ENCODE data around the gene MAN1C1.
"Not testable (repeated sequence)": the region's sequence is repeated elsewhere in the genome, so short reads cannot be mapped to it uniquely, and the experiment has no call there.

MAN1C1 gene

DNA sequence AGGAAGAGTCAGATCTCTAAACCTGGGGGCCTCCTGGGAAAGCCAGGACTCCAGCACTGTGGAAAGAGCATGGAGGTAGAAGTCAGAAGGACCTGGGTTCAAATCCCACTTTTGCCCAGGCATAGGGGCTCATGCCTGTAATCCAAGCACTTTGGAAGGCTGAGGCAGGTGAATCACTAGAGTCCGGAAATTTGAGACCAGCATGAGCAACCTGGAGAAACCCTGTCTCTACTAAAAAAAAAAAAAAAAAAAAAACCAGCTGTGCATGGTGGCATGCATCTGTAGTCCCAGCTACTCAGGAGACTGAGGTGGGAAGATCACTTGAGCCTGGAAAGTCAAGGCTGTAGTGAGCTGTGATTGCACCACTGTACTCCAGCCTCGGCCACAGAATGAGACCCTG is 41.4 kb upstream of the MAN1C1 start:
- ATAC-seq (replicated peaks; ENCODE audit: extremely low read depth, poor library complexity, severe bottlenecking) (no peak), DNase-seq (ENCODE audit: low spot score in 2 of 2) (no peak)
- Mint-ChIP-seq H3K4me1 (peaks cover 12% of the 10 kb centered on the region), H3K27ac (ENCODE audit: low read depth) (no peak overlapping the region), H3K27me3 (no peaks in the 10 kb centered on the region), H3K9me3 (no peaks in the 10 kb centered on the region), H3K36me3 (ENCODE audit: insufficient read depth) (no peaks in the 10 kb centered on the region), H3K4me3 (no peak overlapping the region)

- Mint-ChIP-seq H3K27me3 (peaks cover 9% of the 10 kb centered on the region), H3K27ac (ENCODE audit: low read depth) (no peak overlapping the region), H3K4me1 (peaks cover 12% of the 10 kb centered on the region), H3K36me3 (ENCODE audit: insufficient read depth) (no peaks in the 10 kb centered on the region), H3K4me3 (no peak overlapping the region), H3K9me3 (no peaks in the 10 kb centered on the region)
- ATAC-seq (replicated peaks; ENCODE audit: extremely low read depth, poor library complexity, severe bottlenecking) (no peak), DNase-seq (ENCODE audit: low spot score in 2 of 2) (no peak)
These were observed 40.0 kb upstream of the MAN1C1 start for GRCh38 chr1:25576459-25577133.

DNA sequence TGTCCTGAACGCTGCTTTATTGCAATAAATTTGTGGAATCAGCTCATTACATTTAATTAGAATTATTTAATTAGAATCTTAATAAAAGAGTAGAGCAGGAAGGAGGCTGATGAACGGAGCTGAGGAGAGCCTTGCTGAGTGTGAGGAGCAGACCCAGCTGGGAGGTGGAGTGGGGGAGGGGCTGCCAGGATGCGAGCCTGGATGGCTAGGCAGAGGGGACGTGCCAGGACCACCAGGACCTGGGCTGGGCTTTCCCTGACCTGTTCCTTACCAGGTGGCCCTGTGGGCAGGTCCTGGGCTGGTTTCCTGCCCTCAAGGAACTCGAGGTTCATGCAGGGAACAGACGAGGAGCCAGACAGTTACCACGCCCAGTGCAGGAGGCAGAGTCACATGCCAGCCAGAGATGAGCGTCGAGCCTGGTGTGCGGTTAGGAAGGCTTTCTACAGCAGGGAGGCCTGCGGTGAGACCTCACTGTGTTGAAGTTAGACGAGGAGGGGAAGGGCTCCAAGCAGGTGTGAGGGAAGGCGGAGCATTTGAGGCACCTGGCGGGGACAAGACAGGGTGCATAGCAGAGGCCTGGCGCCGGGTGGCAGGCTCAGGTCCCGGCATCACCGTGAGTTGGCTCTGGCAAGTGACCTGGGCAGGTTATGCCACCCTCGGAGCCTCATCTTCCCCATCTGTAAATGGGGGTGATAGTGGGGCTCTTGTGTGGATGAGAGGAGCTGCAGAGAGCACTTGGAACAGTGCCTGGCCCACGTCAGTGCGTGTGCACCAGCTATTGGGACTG is 39.3 kb upstream of the MAN1C1 start:
- DNase-seq (ENCODE audit: low spot score in 2 of 2) (no peak), ATAC-seq (replicated peaks; ENCODE audit: extremely low read depth, poor library complexity, severe bottlenecking) (no peak)
- Mint-ChIP-seq H3K4me3 (no peak overlapping the region), H3K27me3 (peaks cover 9% of the 10 kb centered on the region), H3K4me1 (peaks cover 11% of the 10 kb centered on the region), H3K9me3 (no peaks in the 10 kb centered on the region), H3K27ac (ENCODE audit: low read depth) (peak overlapping the region; percentile 62), H3K36me3 (ENCODE audit: insufficient read depth) (no peaks in the 10 kb centered on the region)

DNA sequence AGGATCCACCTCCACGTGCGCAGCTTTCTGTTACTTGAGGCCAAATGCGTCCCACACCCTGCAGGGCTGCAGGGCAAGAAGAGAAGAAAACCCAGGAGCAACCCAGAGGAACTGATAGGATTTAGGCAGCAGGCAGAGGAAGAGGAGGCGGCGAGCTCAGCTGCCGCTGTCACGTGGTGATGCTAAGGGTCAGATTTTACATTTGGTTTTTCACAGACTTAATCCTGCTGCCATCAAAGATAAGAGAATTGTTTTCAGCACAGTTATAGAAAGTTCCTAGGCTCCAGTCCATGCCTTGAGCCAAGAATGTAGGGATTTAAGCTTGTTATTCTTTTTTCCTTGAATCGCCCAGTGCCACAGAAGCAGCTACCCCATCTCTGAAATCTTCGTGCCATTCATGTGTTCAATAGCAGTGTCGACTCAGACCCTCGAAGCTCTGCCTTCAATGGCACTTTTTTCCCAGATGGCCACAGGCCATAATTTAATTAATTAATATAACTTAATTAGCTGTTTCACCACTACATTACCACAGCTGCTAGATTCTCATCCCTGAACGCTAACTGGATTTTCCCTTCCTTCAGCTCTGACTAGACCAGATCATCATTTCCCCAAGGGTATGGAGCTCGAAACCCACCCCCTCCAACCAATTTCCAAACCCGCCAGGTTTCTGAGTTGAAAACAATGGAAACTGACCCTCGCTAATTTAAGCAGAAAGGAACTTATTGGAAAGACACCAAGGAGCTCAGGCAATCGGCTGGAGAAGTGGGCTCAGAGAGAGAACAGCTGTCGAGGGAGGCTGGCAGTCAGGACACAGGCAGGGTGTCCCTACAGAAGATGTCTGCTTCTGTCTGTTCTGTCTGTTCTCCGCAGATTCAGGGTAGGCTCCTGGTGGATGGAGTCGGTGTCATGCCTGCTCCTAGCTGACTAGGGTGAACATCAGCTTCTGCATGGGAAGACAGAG is 37.0 kb upstream of the MAN1C1 start:
- no peaks in the 10 kb centered on the region for H3K4me1 Mint-ChIP-seq
- peaks cover 21% of the 10 kb centered on the region for H3K27me3 Mint-ChIP-seq
- ATAC-seq (replicated peaks; ENCODE audit: extremely low read depth, poor library complexity, severe bottlenecking): no peak
- no peak overlapping the region for H3K27ac Mint-ChIP-seq (ENCODE audit: low read depth)
- no peaks in the 10 kb centered on the region for H3K9me3 Mint-ChIP-seq
- H3K36me3 Mint-ChIP-seq (ENCODE audit: insufficient read depth): no peaks in the 10 kb centered on the region
- no peak for DNase-seq (ENCODE audit: low spot score in 2 of 2)
- no peak overlapping the region for H3K4me3 Mint-ChIP-seq

GRCh38 chr1:25580927-25581326 is 35.7 kb upstream of the MAN1C1 start:
- DNase-seq (ENCODE audit: low spot score in 2 of 2) (no peak), ATAC-seq (replicated peaks; ENCODE audit: extremely low read depth, poor library complexity, severe bottlenecking) (no peak)
- peaks cover 2% of the 10 kb centered on the region for H3K4me1 Mint-ChIP-seq
- no peaks in the 10 kb centered on the region for H3K9me3 Mint-ChIP-seq
- no peaks in the 10 kb centered on the region for H3K36me3 Mint-ChIP-seq (ENCODE audit: insufficient read depth)
- peak overlapping the region; percentile 50 for H3K27ac Mint-ChIP-seq (ENCODE audit: low read depth)
- H3K4me3 Mint-ChIP-seq: no peak overlapping the region
- peaks cover 21% of the 10 kb centered on the region for H3K27me3 Mint-ChIP-seq

GRCh38 chr1:25581764-25582163 is 34.8 kb upstream of the MAN1C1 start:
- no peak for ATAC-seq (replicated peaks; ENCODE audit: extremely low read depth, poor library complexity, severe bottlenecking)
- DNase-seq (ENCODE audit: low spot score in 2 of 2): no peak
- Mint-ChIP-seq H3K27ac (ENCODE audit: low read depth) (no peak overlapping the region), H3K4me3 (no peak overlapping the region), H3K27me3 (peaks cover 21% of the 10 kb centered on the region), H3K36me3 (ENCODE audit: insufficient read depth) (no peaks in the 10 kb centered on the region), H3K4me1 (peaks cover 7% of the 10 kb centered on the region), H3K9me3 (no peaks in the 10 kb centered on the region)

GRCh38 chr1:25583519-25584370 is 32.8 kb upstream of the MAN1C1 start:
- ATAC-seq (replicated peaks; ENCODE audit: extremely low read depth, poor library complexity, severe bottlenecking) (no peak), DNase-seq (ENCODE audit: low spot score in 2 of 2) (no peak)
- Mint-ChIP-seq H3K27ac (ENCODE audit: low read depth) (no peak overlapping the region), H3K36me3 (ENCODE audit: insufficient read depth) (no peaks in the 10 kb centered on the region), H3K4me1 (peaks cover 15% of the 10 kb centered on the region), H3K4me3 (no peak overlapping the region), H3K9me3 (no peaks in the 10 kb centered on the region), H3K27me3 (peaks cover 21% of the 10 kb centered on the region)

DNA sequence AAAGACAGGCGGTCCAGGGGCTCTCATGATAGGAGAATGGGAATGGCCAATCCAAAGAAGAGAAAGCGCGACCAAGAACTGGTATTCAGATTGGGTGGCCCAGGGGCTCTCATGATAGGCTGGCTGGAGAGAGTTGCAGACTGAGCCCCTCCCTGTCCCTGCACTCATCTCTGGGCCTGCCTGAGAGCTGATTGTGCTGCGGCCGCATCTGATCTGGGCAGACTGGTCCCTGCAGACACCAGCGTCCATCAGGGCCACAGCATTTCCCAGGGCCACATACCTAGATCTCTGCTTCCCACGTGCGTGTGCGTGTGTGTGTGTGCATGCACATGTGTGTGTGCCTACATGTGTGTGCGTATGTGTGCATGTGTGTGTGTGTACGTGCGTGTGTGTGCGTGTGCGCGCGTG is 30.4 kb upstream of the MAN1C1 start:
- no peak overlapping the region for H3K4me3 Mint-ChIP-seq
- no peak overlapping the region for H3K27ac Mint-ChIP-seq (ENCODE audit: low read depth)
- no peak for ATAC-seq (replicated peaks; ENCODE audit: extremely low read depth, poor library complexity, severe bottlenecking)
- peaks cover 23% of the 10 kb centered on the region for H3K4me1 Mint-ChIP-seq
- no peak for DNase-seq (ENCODE audit: low spot score in 2 of 2)
- H3K27me3 Mint-ChIP-seq: peaks cover 15% of the 10 kb centered on the region
- peaks cover 3% of the 10 kb centered on the region for H3K36me3 Mint-ChIP-seq (ENCODE audit: insufficient read depth)
- H3K9me3 Mint-ChIP-seq: no peaks in the 10 kb centered on the region

DNA sequence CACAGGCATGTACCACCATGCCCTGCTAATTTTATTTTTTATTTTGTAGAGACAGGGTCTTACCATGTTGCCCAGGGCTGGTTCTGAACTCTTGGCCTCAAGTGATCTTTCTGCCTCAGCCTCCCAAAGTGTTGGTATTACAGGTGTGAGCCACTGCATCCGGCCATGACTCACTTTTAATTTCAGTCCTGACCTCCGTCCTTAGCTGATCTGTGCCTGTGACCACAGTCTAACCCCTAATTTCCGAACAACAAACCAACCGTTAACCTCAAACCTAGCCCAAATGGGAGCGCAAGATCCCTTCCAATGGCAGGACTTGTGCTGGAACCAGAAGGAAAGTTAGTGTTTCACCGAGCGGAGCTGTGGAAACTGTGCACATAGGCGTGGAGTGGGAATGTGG is 29.3 kb upstream of the MAN1C1 start:
- Mint-ChIP-seq H3K27me3 (peaks cover 13% of the 10 kb centered on the region), H3K4me3 (peak overlapping the region; percentile 26), H3K27ac (ENCODE audit: low read depth) (no peak overlapping the region), H3K36me3 (ENCODE audit: insufficient read depth) (peaks cover 3% of the 10 kb centered on the region), H3K4me1 (peaks cover 23% of the 10 kb centered on the region), H3K9me3 (no peaks in the 10 kb centered on the region)
- DNase-seq (ENCODE audit: low spot score in 2 of 2) (no peak), ATAC-seq (replicated peaks; ENCODE audit: extremely low read depth, poor library complexity, severe bottlenecking) (peak; percentile 67)

DNA sequence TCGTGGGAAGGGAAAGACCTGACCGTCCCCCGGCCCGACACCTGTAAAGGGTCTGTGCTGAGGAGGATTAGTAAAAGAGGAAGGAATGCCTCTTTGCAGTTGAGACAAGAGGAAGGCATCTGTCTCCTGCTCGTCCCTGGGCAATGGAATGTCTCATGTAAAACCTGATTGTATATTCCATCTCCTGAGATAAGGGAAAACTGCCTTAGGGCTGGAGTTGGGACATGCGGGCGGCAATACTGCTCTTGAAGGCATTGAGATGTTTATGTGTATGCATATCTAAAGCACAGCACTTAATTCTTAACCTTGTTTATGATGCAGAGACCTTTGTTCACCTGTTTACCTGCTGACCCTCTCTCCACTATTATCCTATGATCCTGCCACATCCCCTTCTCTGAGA is 28.4 kb upstream of the MAN1C1 start:
- not testable (repeated sequence) for H3K9me3 Mint-ChIP-seq; DNase-seq (ENCODE audit: low spot score in 2 of 2); H3K36me3 Mint-ChIP-seq (ENCODE audit: insufficient read depth); ATAC-seq (replicated peaks; ENCODE audit: extremely low read depth, poor library complexity, severe bottlenecking); H3K4me3 Mint-ChIP-seq; H3K27ac Mint-ChIP-seq (ENCODE audit: low read depth)
- H3K4me1 Mint-ChIP-seq: peaks cover 23% of the 10 kb centered on the region
- peaks cover 12% of the 10 kb centered on the region for H3K27me3 Mint-ChIP-seq

DNA sequence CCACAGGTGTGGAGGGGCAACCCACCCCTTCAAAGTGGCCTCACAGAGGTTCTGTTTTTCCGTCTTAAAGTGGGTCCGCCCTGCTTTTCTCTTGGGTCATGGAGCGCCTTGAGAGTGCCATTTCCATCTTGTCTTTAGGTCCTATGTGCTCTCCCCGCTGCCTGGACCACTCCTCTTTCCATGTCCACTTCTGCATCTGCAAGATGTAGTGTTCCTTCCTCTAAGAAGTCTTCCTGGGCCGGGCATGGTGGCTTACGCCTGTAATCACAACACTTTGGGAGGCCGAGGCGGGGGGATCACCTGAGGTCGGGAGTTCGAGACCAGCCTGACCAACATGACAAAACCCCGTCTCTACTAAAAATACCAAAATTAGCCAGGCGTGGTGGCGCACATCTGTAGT is 27.8 kb upstream of the MAN1C1 start:
- H3K27ac Mint-ChIP-seq (ENCODE audit: low read depth); H3K4me3 Mint-ChIP-seq; DNase-seq (ENCODE audit: low spot score in 2 of 2); H3K36me3 Mint-ChIP-seq (ENCODE audit: insufficient read depth); H3K27me3 Mint-ChIP-seq; H3K9me3 Mint-ChIP-seq; ATAC-seq (replicated peaks; ENCODE audit: extremely low read depth, poor library complexity, severe bottlenecking): not testable (repeated sequence)
- peaks cover 23% of the 10 kb centered on the region for H3K4me1 Mint-ChIP-seq

All from central memory CD8-positive, alpha-beta T cell (primary cell).